HG03064 (cell line): ENCODE results near the gene GPR21.

Source experiments
- ATAC-seq: cut with Tn5 transposase; IDR thresholded peaks from one replicate; pipeline ENCODE4 v1.9.1; 2021; ENCODE audit warnings: low read depth; ENCODE audit not compliant: unreplicated experiment

GPR21 gene

GRCh38 chr9:123062351-123063176, 29.1 kb downstream of the GPR21 start:
- ATAC-seq: no peak

GRCh38 chr9:123063177-123063598, 29.7 kb downstream of the GPR21 start:
- no peak for ATAC-seq

GRCh38 chr9:123063896-123064295, 30.4 kb downstream of the GPR21 start:
- ATAC-seq: no peak

- no peak for ATAC-seq
Observed at GRCh38 chr9:123064716-123065115, 31.2 kb downstream of the GPR21 start.

- ATAC-seq: no peak
Observed at GRCh38 chr9:123065196-123065595, 31.7 kb downstream of the GPR21 start.

- no peak for ATAC-seq
Observed at GRCh38 chr9:123067136-123067535, 33.7 kb downstream of the GPR21 start.

GRCh38 chr9:123069010-123069481, 35.6 kb downstream of the GPR21 start:
- no peak for ATAC-seq

GRCh38 chr9:123070198-123070597, 36.7 kb downstream of the GPR21 start:
- ATAC-seq: no peak

GRCh38 chr9:123072407-123072995, 39.0 kb downstream of the GPR21 start:
- no peak for ATAC-seq

GRCh38 chr9:123073441-123073840, 40.0 kb downstream of the GPR21 start:
- no peak for ATAC-seq

GRCh38 chr9:123073991-123074422, 40.5 kb downstream of the GPR21 start:
- no peak for ATAC-seq

GRCh38 chr9:123074628-123075027, 41.2 kb downstream of the GPR21 start:
- no peak for ATAC-seq

- ATAC-seq: no peak
Observed at GRCh38 chr9:123080444-123080843, 47.0 kb downstream of the GPR21 start.

- ATAC-seq: no peak
Observed at GRCh38 chr9:123081824-123082223, 48.4 kb downstream of the GPR21 start.

GRCh38 chr9:123083680-123084079, 50.2 kb downstream of the GPR21 start:
- no peak for ATAC-seq

GRCh38 chr9:123084256-123084655, 50.8 kb downstream of the GPR21 start:
- ATAC-seq: no peak
